H4 (cell line): ENCODE data around the gene C5orf24. TPM values are rescaled to one million over a fixed set of nuclear protein-coding genes. Genes with fewer than 3 reads are reported as not detected.
A peak's percentile ranks its signal among the peaks of the same experiment; 100 is the strongest.
"Not testable (repeated sequence)": the region's sequence is repeated elsewhere in the genome, so short reads cannot be mapped to it uniquely, and the experiment has no call there.

ENCODE experiments used
- DNase-seq: peaks from one replicate; pipeline ENCODE4 v3.0.0-alpha.2; 2015; ENCODE audit warnings: low spot score
- total RNA-seq: library from RNA; depleted of rRNA; stranded (reverse); fragments of >200 nt; shearing (Covaris generic); gene quantifications from 2 replicates; pipeline ENCODE4 v1.2.3, GENCODE V29; 2014

C5orf24 gene
- total RNA-seq, 1 experiment from 2014 or later: 41.4 TPM

DNA sequence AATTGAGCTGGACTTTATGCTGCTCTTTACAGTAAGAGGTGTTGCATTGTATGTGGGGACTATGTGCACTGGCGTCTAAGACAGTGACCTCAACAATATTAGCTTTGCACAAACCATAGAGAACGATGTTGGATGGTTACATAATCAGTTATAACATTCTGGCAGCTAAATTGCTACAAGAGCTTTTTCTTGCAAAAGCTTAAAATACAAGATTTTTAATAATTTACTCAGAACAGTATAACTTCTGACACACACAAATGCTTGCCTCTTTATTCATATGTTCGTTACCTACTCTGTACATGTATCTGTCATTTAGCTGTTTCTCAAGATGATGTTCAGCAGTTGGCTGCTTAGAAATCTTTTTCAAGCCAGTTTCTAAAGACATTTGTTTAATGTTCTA, 11.6 kb downstream of the C5orf24 start:
- DNase-seq: no peak

DNA sequence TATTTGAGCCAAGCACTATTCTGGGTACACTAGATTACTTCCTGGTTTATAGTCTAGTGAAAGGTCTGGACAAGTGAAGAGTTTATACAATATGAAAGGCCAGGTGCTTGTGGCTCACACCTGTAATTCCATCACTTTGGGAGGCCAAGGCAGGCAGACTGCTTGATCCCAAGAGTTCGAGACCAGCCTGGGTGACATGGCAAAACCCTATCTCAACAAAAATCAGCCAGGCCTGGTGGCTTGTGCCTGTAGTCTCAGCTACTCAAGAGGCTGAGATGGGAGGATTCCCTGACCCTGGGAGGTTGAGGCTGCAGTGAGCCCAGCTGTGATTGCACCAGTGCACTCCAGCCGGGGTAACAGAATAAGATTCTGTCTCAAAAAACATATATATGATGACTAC, 18.9 kb downstream of the C5orf24 start:
- DNase-seq: no peak

DNA sequence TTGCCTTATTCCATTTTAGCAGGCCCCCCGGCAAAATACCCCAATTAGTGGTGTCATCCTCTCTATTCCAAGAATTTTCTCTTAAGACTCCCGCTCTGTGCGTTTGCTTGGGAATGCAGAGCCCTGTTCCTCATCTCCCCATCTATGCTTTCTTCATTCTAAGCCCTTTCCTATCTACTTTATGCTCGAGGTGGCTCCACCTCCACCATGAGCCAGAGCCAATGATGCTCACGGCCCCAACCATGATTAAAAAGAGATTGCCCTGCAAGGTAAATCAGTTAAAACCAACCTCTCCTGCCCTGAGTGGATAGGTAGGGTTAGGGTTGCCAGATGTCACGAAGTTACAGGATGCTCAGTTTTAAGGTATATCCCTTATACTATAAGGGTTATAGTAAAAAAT, 27.7 kb downstream of the C5orf24 start:
- no peak for DNase-seq

DNA sequence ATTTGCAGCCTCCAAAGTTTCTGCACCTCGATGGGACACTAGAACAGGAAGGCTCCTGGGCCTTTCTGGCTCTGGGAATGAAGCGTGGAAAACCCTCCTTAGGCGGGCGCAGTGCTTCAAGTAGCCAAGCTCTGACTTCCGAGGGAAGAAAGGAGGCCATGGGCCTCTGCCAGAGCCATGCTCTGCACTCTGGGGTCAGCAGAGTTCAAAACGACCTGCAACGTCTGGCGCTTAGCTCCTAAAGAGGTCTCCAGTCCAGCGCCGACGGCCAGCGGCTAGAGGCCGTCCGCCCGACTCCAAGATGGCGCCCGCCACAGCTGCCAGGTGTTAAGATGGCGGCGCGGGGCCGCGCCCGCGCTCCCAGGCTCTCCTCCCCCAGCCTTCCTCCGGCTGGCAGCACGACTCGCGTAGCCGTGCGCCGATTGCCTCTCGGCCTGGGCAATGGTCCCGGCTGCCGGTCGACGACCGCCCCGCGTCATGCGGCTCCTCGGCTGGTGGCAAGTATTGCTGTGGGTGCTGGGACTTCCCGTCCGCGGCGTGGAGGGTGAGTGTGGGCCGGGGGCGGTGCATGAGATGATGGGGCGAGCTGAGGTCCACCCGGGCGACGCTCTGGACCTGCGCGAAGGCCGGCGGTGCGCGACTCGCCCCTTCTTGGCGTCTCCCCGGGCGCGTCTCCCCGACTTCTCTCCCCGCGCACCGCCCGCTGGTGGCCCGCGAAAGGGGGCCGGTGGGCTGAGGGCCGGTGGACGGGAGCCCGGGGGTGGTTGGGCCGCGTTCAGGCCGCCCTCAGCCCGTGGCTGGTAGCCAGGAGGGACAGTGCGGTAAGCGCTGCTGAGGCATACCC, 28.4 kb downstream of the C5orf24 start, which contains the start of gene TXNDC15:
Gene TXNDC15 (plus strand): TSS at position 385 of the 844 bp plus-strand sequence. CDS start 57 bp downstream, at position 442.
- DNase-seq: peak; percentile 79

DNA sequence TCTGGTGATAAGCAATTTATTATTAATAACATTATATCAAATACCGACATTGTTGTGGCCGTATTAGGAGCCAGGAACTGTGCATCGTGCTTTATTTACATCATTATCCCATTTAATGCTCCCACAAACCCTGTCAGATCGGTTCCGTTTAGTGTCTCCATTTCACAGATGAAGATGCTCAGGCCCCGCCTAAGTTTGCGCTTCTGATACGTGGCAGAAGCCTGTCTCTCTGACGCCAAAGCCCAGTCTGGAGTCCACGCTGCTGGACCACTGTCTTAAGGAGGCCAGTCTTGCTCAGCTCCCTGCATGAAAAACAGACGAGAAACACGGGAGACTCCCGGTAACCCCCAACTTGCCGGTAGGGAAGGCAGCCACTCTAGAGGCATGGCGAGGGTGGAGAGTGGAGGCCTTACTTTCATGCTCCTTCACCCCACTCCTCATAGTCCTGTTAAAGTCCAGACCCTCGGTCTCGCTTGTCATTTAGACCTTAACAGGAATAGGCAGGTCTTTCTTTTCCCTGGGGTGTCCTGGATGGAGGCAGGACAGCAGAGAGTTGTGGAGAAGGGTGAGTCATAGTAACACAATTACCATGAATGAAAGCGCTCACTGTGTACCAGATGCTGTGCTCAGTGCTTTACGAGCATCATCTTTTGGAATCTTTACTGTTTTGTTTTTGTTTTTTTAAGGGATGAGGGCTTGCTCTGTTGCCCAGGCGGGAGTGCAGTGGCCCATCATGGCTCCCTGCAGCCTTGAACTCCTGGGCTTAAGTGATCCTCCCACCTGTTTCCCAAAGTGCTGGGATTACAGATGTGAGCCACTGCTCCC, 29.3 kb downstream of the C5orf24 start:
- peak; percentile 60 for DNase-seq

DNA sequence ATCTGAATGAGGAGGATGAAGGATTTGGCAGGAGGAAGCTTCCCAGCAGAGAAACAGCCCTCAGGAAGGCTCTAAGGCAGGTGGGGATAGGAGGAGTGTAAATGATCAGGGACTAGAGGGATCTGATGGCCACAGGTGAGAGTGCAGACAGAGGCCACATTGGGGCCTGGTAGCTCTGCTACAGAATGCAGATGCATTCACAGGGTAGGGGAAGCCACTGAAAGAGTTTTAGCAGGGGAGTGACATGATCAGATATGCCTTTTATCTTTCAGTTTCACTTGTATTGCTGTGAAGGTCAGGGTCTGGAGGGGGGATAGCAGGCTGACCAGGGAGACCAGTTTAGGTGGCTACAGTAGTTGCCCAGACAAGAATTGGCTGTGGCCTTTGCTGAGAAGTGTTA, 31.4 kb downstream of the C5orf24 start:
- DNase-seq: no peak

DNA sequence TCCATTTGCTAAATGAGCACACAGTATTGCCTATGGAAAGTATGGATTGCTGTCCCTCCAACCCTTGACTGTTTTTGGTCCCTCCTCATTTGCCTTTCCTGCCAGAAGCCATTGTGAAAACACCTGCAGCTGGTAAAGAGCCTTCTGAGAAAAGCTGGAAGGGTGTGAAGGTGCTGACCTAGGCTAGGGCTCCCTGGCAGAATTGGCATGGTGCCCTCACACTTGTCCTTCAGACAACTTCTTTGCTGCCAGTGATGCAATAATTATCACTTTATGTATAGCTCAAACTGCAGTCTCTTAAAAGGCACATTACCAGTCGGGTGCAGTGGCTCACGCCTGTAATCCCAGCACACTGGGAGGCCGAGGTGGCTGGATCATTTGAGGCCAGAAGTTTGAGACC, 32.6 kb downstream of the C5orf24 start:
- no peak for DNase-seq

DNA sequence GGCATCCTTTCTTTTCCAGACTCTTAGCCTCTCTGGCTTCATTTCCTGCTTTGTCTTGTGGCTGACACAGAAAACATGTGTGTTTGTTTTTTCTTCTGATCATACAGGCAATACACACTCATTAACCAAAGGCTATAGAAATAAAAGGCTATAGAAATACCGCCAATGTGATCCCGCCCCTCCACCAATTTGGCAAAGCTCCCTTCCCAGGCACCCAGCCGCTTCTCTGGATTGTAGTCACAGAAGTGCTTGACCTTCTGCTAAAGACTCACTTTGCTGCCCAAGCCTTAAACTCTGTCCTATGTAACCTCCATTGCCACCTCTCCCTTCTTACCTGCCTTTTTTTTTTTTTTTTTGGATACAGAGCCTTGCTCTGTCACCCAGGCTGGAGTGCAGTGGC, 33.7 kb downstream of the C5orf24 start:
- DNase-seq: no peak

DNA sequence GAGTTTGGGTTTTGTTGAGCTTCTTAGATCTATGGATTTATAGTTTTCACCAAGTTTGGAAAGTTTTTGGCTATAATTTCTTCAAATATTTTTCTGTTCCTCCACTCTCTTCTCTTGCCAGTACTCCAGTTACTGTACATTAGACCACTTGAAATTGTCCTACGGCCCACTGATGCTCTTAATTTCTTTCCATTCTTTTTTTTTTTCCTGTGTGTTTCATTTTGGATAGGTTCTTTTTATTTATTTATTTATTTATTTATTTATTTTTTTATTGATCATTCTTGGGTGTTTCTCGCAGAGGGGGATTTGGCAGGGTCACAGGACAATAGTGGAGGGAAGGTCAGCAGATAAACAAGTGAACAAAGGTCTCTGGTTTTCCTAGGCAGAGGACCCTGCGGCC, 35.2 kb downstream of the C5orf24 start:
- not testable (repeated sequence) for DNase-seq

DNA sequence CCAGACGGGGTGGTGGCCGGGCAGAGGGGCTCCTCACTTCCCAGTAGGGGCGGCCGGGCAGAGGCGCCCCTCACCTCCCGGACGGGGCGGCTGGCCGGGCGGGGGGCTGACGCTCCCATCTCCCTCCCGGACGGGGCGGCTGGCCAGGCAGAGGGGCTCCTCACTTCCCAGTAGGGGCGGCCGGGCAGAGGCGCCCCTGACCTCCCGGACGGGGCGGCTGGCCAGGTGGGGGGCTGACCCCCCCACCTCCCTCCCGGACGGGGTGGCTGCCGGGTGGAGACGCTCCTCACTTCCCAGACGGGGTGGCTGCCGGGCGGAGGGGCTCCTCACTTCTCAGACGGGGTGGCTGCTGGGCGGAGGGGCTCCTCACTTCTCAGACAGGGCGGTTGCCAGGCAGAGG, 35.9 kb downstream of the C5orf24 start:
- not testable (repeated sequence) for DNase-seq

DNA sequence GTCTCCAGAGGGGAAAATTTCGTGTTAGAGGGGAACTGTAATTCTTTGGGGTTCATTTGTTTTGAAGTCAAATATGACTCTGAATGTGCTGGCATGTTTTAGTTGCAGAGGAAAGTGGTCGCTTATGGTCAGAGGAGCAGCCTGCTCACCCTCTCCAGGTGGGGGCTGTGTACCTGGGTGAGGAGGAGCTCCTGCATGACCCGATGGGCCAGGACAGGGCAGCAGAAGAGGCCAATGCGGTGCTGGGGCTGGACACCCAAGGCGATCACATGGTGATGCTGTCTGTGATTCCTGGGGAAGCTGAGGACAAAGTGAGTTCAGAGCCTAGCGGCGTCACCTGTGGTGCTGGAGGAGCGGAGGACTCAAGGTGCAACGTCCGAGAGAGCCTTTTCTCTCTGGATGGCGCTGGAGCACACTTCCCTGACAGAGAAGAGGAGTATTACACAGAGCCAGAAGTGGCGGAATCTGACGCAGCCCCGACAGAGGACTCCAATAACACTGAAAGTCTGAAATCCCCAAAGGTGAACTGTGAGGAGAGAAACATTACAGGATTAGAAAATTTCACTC, 41.9 kb downstream of the C5orf24 start:
- DNase-seq: no peak

DNA sequence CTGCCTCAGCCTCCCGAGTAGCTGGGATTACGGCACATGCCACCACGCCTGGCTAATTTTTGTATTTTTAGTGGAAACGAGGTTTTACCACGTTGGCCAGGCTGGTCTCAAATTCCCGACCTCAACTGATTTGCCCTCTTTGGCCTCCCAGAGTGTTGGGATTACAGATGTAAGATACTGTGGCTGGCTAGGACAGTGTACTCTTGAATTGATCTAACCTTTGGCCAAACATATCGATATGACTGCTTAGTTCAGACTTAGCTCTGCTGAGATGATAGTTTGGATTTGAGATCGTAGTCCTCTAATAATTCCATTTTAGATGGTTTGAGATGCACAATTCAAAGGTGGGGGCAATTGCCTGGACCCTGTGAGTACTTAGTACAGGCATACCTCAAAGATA, 43.6 kb downstream of the C5orf24 start:
- no peak for DNase-seq

DNA sequence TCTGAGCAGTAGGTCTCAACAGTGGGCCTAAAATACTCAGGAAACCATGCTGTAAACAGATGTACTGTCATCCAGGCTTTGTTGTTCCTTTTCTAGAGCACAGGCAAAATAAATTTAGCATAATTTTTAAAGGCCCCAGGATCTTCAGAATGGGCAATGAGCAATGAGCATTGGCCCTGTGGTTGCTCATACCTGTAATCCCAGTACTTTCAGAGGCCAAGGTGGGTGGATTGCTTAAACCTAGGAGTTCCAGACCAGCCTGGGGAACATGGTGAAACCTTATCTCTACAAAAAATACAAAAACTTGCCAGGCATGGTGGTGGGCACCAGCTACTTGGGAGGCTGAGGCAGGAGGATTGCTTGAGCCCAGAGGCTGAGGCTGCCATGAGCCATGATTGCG, 45.7 kb downstream of the C5orf24 start:
- DNase-seq: no peak

DNA sequence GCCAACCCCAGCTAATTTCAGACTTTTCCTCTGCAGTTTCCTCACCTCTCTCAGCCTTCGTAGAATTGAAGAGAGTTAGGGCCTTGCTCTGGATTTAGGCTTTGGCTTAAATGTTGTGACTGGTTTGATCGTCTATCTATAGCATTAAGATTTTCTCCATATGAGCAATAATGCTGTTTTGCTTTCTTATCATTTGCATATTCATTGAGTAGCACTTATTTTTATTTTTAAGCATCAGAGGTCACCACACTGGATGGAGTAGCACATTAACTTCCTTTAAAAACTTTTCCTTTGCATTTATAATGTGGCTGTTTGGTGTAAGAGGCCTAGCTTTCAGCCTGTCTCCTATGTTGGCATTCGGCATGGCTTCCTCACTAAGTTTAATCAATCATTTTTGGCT, 46.5 kb downstream of the C5orf24 start:
- DNase-seq: no peak

DNA sequence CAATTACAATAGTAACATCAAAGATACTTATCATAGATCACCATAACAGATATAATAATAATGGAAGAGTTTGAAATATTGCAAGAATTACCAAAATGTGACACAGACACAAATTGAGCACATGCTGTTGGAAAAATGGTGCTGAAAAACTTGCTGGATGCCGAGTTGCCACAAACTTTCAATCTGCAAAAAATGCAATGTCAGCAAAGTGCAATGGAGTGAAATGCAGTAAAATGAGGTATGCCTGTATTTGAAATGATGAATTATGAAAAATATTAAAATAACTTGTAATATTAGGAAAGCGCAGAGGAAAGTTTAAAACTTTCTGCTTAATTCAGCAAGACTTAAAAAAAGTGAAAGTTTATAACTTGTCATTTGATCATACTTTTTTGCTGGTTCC, 47.2 kb downstream of the C5orf24 start:
- DNase-seq: no peak

DNA sequence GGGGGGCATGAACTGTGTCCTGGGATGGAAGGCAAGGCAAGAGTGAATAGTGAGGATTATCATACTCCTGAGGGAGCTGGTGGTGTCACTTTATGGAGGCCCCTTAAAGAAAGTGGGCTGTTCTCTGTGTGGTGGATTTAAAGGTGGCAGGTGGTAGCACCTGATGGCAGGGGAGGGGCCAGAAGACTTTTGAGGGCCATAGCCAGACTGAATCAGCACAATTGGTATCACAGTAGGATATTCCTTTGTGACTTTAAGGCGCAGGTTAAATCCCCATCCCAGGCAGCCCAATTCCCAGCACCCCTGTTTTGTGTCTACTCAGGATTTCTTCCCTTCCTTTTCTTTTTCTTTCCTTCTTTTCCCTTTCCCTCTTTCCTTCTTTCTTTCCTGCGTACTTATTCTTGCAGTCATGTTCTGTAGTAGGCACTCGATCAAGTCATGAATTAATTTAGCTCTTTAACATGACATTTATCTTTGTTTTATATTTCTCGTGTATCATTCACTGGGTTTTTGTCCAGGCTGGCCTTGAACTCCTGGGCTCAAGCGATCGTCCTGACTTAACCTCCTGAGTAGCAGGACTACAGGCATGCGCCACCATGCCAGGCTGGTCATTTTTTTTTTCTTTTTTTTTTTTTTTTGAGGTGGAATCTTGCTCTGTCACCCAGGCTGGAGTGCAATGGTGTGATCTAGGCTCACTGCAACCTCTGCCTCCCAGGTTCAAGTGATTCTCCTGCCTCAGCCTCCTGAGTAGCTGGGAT, 48.2 kb downstream of the C5orf24 start:
- DNase-seq: no peak

DNA sequence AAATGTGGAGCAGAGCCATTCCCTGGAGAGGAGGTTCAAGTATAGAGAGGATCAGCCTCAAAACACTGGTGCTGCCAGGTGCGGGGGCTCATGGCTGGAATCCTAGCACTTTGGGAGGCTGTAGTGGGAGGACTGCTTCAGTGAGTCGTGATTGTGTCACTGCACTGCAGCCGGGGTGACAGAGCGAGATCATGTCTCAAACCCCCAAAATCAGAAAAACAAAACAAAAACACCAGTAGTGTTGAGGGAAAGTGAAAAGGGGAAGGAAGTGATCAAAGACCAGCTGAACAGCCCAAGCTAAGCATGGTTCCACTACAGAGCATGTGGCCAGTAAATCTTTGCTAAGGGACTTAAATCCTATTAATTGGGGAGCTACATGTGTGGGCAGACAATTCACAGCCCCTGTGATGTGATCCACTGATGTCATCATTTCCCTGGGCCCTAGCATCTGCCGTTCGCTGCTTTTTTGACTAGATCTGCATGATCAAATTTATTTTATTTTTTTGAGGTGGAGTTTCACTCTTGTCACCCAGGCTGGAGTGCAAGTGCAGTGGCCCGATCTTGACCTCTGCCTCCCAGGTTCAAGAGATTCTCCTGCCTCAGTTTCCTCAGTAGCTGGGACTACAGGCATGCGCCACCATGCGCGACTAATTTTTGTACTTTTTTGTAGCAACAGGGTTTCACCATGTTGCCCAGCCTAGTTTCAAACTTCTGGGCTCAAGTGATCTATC, 56.5 kb downstream of the C5orf24 start:
- no peak for DNase-seq

DNA sequence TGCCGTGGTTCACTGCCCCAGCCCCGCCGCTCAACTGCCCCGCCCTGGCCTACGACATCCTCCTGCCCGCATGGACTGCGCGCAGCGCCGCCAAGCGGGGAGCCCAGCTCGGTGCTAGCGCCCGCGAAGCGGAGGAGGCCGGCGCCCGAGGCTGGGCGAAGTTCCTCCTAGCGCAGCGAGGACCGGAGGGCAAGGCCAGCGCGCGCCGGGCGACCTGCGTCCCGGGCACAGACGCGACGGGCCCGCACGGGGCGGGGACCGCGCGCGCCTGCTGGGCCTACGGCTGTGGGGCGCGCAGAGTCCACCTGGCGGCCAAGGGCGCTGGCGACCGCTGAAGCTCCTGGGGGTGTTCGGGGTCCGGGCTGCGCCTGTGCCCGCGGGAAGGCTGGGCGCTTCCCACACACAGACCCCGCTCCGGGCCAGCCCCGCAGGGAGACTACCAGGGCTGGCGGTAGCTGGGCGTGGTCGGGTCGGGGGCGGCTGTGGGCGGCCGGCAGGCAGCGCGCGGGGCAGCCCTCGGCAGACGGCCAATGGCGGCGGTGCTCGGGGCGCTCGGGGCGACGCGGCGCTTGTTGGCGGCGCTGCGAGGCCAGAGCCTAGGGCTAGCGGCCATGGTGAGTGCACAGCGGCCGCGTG, 59.0 kb downstream of the C5orf24 start, which contains the start of gene PCBD2:
Gene PCBD2 (plus strand): TSS at position 522 of the 636 bp plus-strand sequence. CDS start 9 bp downstream, at position 531.
- DNase-seq: peak; percentile 88

DNA sequence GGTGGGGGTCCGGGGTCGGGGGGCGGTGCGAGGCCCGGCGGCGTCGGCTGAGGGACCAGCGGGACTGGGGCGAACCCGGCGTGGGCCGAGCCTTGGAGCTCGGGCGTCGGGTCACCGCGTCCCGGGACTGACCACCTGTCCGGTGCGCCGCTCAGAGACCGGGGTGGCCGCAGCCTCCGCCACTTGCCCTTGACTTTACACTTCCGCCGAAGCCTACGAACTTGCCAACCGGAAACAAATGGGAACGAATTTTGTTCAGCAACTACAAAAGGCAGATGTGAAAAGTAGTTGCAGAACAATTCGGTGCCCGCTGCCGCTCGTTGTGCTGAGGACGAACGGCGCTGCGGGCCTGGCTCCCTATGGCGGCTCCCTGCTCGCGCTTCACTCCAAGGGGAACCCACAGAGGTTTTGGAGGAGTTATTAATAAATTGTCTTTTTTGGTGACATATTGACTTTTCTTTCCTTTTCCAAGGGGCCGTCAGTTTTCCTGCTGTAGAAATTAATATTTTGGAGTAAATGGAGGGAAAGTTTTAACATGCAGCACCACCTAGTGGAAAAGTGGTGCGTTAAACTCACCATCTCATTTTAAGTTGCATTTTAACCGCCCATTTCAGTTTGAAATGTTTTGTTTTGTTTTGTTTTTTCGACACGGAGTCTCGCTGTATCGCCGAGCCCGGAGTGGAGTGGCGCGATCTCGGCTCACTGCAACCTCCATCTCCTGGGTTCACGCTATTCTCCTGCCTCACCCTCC, 59.7 kb downstream of the C5orf24 start:
- peak; percentile 67 for DNase-seq

DNA sequence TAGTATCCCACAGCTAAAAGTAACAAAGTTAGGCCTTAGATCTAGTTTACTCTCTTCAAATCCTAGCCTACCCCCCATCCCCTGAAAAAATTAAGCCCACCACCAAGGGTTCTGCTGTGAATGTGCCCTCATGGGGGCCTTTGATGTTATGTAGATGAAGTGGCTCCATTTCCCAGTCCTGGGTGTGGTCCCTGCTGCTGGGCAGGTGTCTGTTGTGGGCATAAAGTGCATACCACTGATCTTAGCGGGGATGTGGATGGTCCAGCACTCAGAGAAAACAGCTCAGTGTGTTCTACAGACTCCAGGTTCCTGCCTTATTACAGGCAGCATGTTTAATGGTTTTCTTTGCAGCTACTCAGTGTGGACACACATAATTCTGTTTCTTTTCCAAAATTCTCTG, 61.0 kb downstream of the C5orf24 start:
- no peak for DNase-seq
